ENCODE results near the gene CHAF1B. TPM values are rescaled to one million over a fixed set of nuclear protein-coding genes. Genes with fewer than 3 reads are reported as not detected.

CHAF1B gene
- total and polyA plus RNA-seq, 2 donors (not counting 3 experiments of a cell fraction or from before 2014, with no cell fraction given): 7.0 to 13.0 TPM

GRCh38 chr21:36450511-36450910 lies 65.3 kb downstream of the CHAF1B start:
- DNase-seq (ENCODE audit: low read depth, low spot score) (peak; percentile 57), FAIRE-seq (peak; percentile 42)
- dilution Hi-C loops (cut with MboI; ENCODE audit: extremely low pct_ligation_motif_present, low sequenced_read_pairs) (no loop called here), intact Hi-C loops (cut with micrococcal nuclease) (loop anchor here (1.0 kb wide), 1 partner anchor 9 kb away; no protein-coding TSS in a partner anchor)
- ChIA-PET POLR2A (no interaction called here), CTCF (interaction anchor here (1.4 kb wide), 1 partner anchor 28 kb away, joined by 4 read pairs; no protein-coding TSS in a partner anchor)
- Histone ChIP-seq H3K9me1 (replicated peaks; ENCODE audit: control insufficient read depth, extremely low read depth, insufficient read depth, low read length) (no peaks in the 10 kb centered on the region), H3K4me1 (ENCODE audit: control insufficient read depth, extremely low read depth, insufficient read depth, low read length) (peaks cover 32% of the 10 kb centered on the region), H3K4me3 (replicated peaks in 1 of 3; ENCODE audit: insufficient read depth in 1 of 3, low read depth in 1 of 3, low read length in 3 of 3) (no peak overlapping the region), H3K79me2 (ENCODE audit: control insufficient read depth, insufficient read depth, low read length) (peaks cover 92% of the 10 kb centered on the region), H4K20me1 (replicated peaks; ENCODE audit: control insufficient read depth, extremely low read depth, insufficient read depth, low read length) (no peaks in the 10 kb centered on the region), H3K4me2 (ENCODE audit: insufficient read depth, low read length) (no peak overlapping the region), H3K9me3 (replicated peaks; ENCODE audit: control insufficient read depth, insufficient read depth, low read length) (no peaks in the 10 kb centered on the region), H2AFZ (ENCODE audit: low read depth, low read length) (no peak overlapping the region), H3K27ac (ENCODE audit: insufficient read depth, low read depth, low read length) (peak overlapping the region; percentile 61), H3K9ac (replicated peaks; ENCODE audit: extremely low read depth, insufficient read depth, low read length) (no peak overlapping the region), H3K36me3 (ENCODE audit: control insufficient read depth in 2 of 2, extremely low read depth in 1 of 2, insufficient read depth in 2 of 2, low read length in 2 of 2) (peaks cover 10% of the 10 kb centered on the region in 2 experiments), H3K27me3 (ENCODE audit: control insufficient read depth in 2 of 2, insufficient read depth in 2 of 2, low read length in 2 of 2) (no peaks in the 10 kb centered on the region)
- peak; percentile 13 for TF ChIP-seq JUN (IDR thresholded peaks at IDR 0.05; ENCODE audit: borderline replicate concordance, insufficient read depth, insufficient read length, low read depth)
- TF ChIP-seq POLR2AphosphoS5 (IDR thresholded peaks at IDR 0.05; ENCODE audit: insufficient read depth, low read depth, low read length): no peak
- peak; percentile 76 for TF ChIP-seq FOS (IDR thresholded peaks at IDR 0.05; ENCODE audit: borderline replicate concordance, insufficient read depth, low read length)
- TF ChIP-seq EZH2 (IDR thresholded peaks at IDR 0.05; ENCODE audit: borderline replicate concordance, low read depth, low read length, severe bottlenecking): no peak
- no peak for TF ChIP-seq CTCF (IDR thresholded peaks at IDR 0.05; ENCODE audit: extremely low read depth in 1 of 2, insufficient read depth in 1 of 2, low read depth in 1 of 2, low read length in 2 of 2)
- TF ChIP-seq MAX (IDR thresholded peaks at IDR 0.05; ENCODE audit: insufficient read depth, insufficient read length): no peak
- no peak for TF ChIP-seq GATA2 (IDR thresholded peaks at IDR 0.05; ENCODE audit: insufficient read depth, insufficient read length, low read depth, low read length)
- TF ChIP-seq MYC (IDR thresholded peaks at IDR 0.05; ENCODE audit: low read depth, low read length): no peak
- TF ChIP-seq POLR2A (IDR thresholded peaks at IDR 0.05; ENCODE audit: low read depth, low read length): no peak
- no TSS peak for BruUV-seq (replicated peaks)
